H1 (cell line): ENCODE data around the gene CACNA2D1. TPM values are rescaled to one million over a fixed set of nuclear protein-coding genes. Genes with fewer than 3 reads are reported as not detected.

ENCODE experiments used
- CTCF ChIA-PET: fragments of 300-600 bp; sonication (Branson Sonifier 250); formaldehyde crosslinking; loops from one replicate; lab custom pipeline; 2021; ENCODE audit not compliant: partially characterized antibody; lab: Charles Lee
- POLR2A ChIA-PET: fragments of 300-600 bp; sonication (Branson Sonifier 250); formaldehyde crosslinking; loops from one replicate; lab custom pipeline; 2021; ENCODE audit warnings: inconsistent platforms; ENCODE audit not compliant: partially characterized antibody; lab: Charles Lee
- DNase-seq, 2 experiments: peaks; one replicate each; pipeline versions ENCODE4 v3.0.0 to v3.0.0-alpha.2; 2010 to 2022; ENCODE audit warnings: low spot score in 2 of 2, low read depth in 1 of 2, mixed read lengths in 1 of 2
- FAIRE-seq: peaks from 2 replicates; lab custom pipeline; 2011; peaks lifted over from hg19 to GRCh38; lab: Jason Lieb, UNC
- H2AFZ ChIP-seq: 2 replicates; pipeline ENCODE4 v1.8.1; 2012; ENCODE audit warnings: low read length, inconsistent platforms
- H2AK5ac ChIP-seq: 2 replicates; pipeline ENCODE4 v1.6.1; 2013; ENCODE audit warnings: low read depth, low read length
- H2BK120ac ChIP-seq: replicated peaks from 2 replicates; pipeline ENCODE3; 2013; ENCODE audit warnings: low read depth, low read length, inconsistent platforms
- H2BK12ac ChIP-seq: 2 replicates; pipeline ENCODE4 v1.6.1; 2013; ENCODE audit warnings: low read depth, low read length
- H2BK15ac ChIP-seq: 2 replicates; pipeline ENCODE4 v1.6.1; 2013; ENCODE audit warnings: low read length
- H2BK20ac ChIP-seq: 2 replicates; pipeline ENCODE4 v1.6.1; 2013; ENCODE audit warnings: low read length
- H2BK5ac ChIP-seq: 2 replicates; pipeline ENCODE4 v1.6.1; 2013; ENCODE audit warnings: low read depth, low read length
- H3K14ac ChIP-seq: 2 replicates; pipeline ENCODE4 v1.6.1; 2013; ENCODE audit warnings: inconsistent platforms; ENCODE audit not compliant: insufficient read length
- H3K18ac ChIP-seq: 2 replicates; pipeline ENCODE4 v1.6.1; 2013; ENCODE audit warnings: low read length; ENCODE audit errors: extremely low read depth
- H3K23ac ChIP-seq: 2 replicates; pipeline ENCODE4 v1.6.1; 2013; ENCODE audit warnings: inconsistent platforms; ENCODE audit not compliant: insufficient read length
- H3K23me2 ChIP-seq: 2 replicates; pipeline ENCODE4 v1.6.1; 2013; ENCODE audit warnings: low read depth, low read length
- H3K27ac ChIP-seq: 2 replicates; pipeline ENCODE4 v1.6.1; 2011; ENCODE audit warnings: low read depth, low read length, inconsistent platforms
- H3K27me3 ChIP-seq, 4 experiments: replicated peaks in 1 of 4; 1 replicate in 1 of 4; 2 replicates in 3 of 4; pipeline versions ENCODE4 v1.6.1 to v1.8.1; 2011 to 2013; ENCODE audit warnings: low read length in 3 of 4, mild to moderate bottlenecking in 3 of 4, inconsistent platforms in 2 of 4, mixed read lengths in 2 of 4, moderate library complexity in 1 of 4; ENCODE audit not compliant: control insufficient read depth in 3 of 4, insufficient read depth in 3 of 4; ENCODE audit errors: extremely low read depth in 1 of 4
- H3K36me3 ChIP-seq, 4 experiments: 2 replicates each; pipeline versions ENCODE4 v1.6.1 to v1.8.1; 2011 to 2013; ENCODE audit warnings: mild to moderate bottlenecking in 4 of 4, low read length in 3 of 4, moderate library complexity in 2 of 4, control low read depth in 1 of 4, inconsistent platforms in 1 of 4; ENCODE audit not compliant: insufficient read depth in 4 of 4, control insufficient read depth in 2 of 4
- H3K4ac ChIP-seq: replicated peaks from 2 replicates; pipeline ENCODE3; 2013; ENCODE audit warnings: low read length, low read depth, mixed read lengths, inconsistent platforms; ENCODE audit not compliant: insufficient read length
- H3K4me1 ChIP-seq, 4 experiments: replicated peaks in 1 of 4; 1 replicate in 1 of 4; 2 replicates in 3 of 4; pipeline versions ENCODE4 v1.6.1 to v1.8.1; 2011 to 2013; ENCODE audit warnings: low read length in 3 of 4, inconsistent platforms in 2 of 4, mixed read lengths in 1 of 4; ENCODE audit not compliant: insufficient read depth in 4 of 4, control insufficient read depth in 3 of 4
- H3K4me2 ChIP-seq, 2 experiments: 2 replicates each; pipeline versions ENCODE4 v1.6.1 to v1.8.1; 2011 to 2013; ENCODE audit warnings: low read depth in 2 of 2, low read length in 2 of 2, control low read depth in 1 of 2, inconsistent platforms in 1 of 2, mild to moderate bottlenecking in 1 of 2; ENCODE audit not compliant: insufficient read depth in 1 of 2
- H3K4me3 ChIP-seq, 4 experiments: fragments of 200-600, 300-600 bp in 1 of 4; sonication (generic), shearing (Covaris generic), sonication (Bioruptor Twin) in 1 of 4; 2 replicates each; pipeline versions ENCODE4 v1.5.1 to v1.8.1; 2011 to 2016; ENCODE audit warnings: low read length in 4 of 4, low read depth in 3 of 4, control low read depth in 2 of 4, inconsistent platforms in 2 of 4, mild to moderate bottlenecking in 2 of 4, mixed read lengths in 1 of 4, moderate library complexity in 1 of 4; ENCODE audit not compliant: insufficient read depth in 2 of 4; ENCODE audit errors: extremely low read depth in 1 of 4
- H3K56ac ChIP-seq: replicated peaks from 2 replicates; pipeline ENCODE3; 2013; ENCODE audit warnings: low read depth, mild to moderate bottlenecking, mixed read lengths, low read length, inconsistent platforms; ENCODE audit not compliant: insufficient read length
- H3K79me1 ChIP-seq: 2 replicates; pipeline ENCODE4 v1.6.1; 2013; ENCODE audit warnings: low read depth, low read length, control low read depth
- H3K79me2 ChIP-seq, 2 experiments: 2 replicates each; pipeline versions ENCODE4 v1.6.1 to v1.8.1; 2012 to 2013; ENCODE audit warnings: low read length in 2 of 2, mild to moderate bottlenecking in 2 of 2, inconsistent platforms in 1 of 2; ENCODE audit not compliant: insufficient read depth in 2 of 2, control insufficient read depth in 1 of 2
- H3K9ac ChIP-seq, 4 experiments: replicated peaks in 1 of 4; 1 replicate in 1 of 4; 2 replicates in 3 of 4; pipeline versions ENCODE4 v1.6.1 to v1.8.1; 2011 to 2013; ENCODE audit warnings: low read depth in 3 of 4, low read length in 3 of 4, control low read depth in 2 of 4, mild to moderate bottlenecking in 2 of 4, moderate library complexity in 2 of 4, inconsistent platforms in 1 of 4; ENCODE audit errors: extremely low read depth in 1 of 4
- H3K9me3 ChIP-seq, 2 experiments: 2 replicates each; pipeline versions ENCODE4 v1.6.1 to v1.8.1; 2012 to 2013; ENCODE audit warnings: mild to moderate bottlenecking in 2 of 2, moderate library complexity in 2 of 2, control low read depth in 1 of 2, inconsistent platforms in 1 of 2, low read depth in 1 of 2, low read length in 1 of 2, mixed read lengths in 1 of 2; ENCODE audit not compliant: insufficient read depth in 2 of 2
- H4K20me1 ChIP-seq, 2 experiments: replicated peaks in 1 of 2; 2 replicates each; pipeline versions ENCODE3 to v1.8.1; 2011 to 2013; ENCODE audit warnings: inconsistent platforms in 2 of 2, low read length in 2 of 2, mild to moderate bottlenecking in 1 of 2; ENCODE audit not compliant: insufficient read depth in 2 of 2, control insufficient read depth in 1 of 2
- H4K5ac ChIP-seq: 2 replicates; pipeline ENCODE4 v1.6.1; 2013; ENCODE audit warnings: low read length, low read depth, mixed read lengths, inconsistent platforms; ENCODE audit not compliant: insufficient read length
- H4K8ac ChIP-seq: 2 replicates; pipeline ENCODE4 v1.8.0; 2013; ENCODE audit warnings: mild to moderate bottlenecking, moderate library complexity, low read length, inconsistent platforms; ENCODE audit not compliant: insufficient read depth; ENCODE audit errors: extremely low read depth
- H4K91ac ChIP-seq: replicated peaks from 2 replicates; pipeline ENCODE3; 2013; ENCODE audit warnings: low read length, mixed read lengths, inconsistent platforms; ENCODE audit not compliant: insufficient read length
- EGR1 ChIP-seq: IDR thresholded peaks from 2 replicates; pipeline ENCODE4 v1.6.1; 2011; ENCODE audit warnings: low read depth, low read length, borderline replicate concordance
- EP300 ChIP-seq, 2 experiments: IDR thresholded peaks; 1 replicate in 1 of 2; 2 replicates in 1 of 2; pipeline ENCODE4 v1.6.1; 2011 to 2012; ENCODE audit warnings: low read depth in 2 of 2, low read length in 2 of 2, mild to moderate bottlenecking in 2 of 2, borderline replicate concordance in 1 of 2, inconsistent platforms in 1 of 2, moderate library complexity in 1 of 2
- GTF2F1 ChIP-seq: IDR thresholded peaks from 2 replicates; pipeline ENCODE4 v1.6.1; 2012; ENCODE audit warnings: low read depth, low read length, improper control_type of control experiment, borderline replicate concordance
- HDAC6 ChIP-seq: IDR thresholded peaks from one replicate; pipeline ENCODE4 v1.7.1; 2012; ENCODE audit warnings: low read depth, mild to moderate bottlenecking, inconsistent platforms, low read length, moderate library complexity
- KDM4A ChIP-seq: IDR thresholded peaks from one replicate; pipeline ENCODE4 v1.7.1; 2012; ENCODE audit warnings: low read depth, mild to moderate bottlenecking, moderate library complexity, low read length, inconsistent platforms; ENCODE audit not compliant: severe bottlenecking
- MAFK ChIP-seq: IDR thresholded peaks from 2 replicates; pipeline ENCODE4 v1.6.1; 2012; ENCODE audit warnings: low read depth, mild to moderate bottlenecking, improper control_type of control experiment, low read length
- POU5F1 ChIP-seq: IDR thresholded peaks from 2 replicates; pipeline ENCODE4 v1.6.1; 2011; ENCODE audit warnings: low read depth, mild to moderate bottlenecking, low read length, moderate library complexity
- SAP30 ChIP-seq: fragments of 300-600 bp; sonication (generic); IDR thresholded peaks from 2 replicates; pipeline ENCODE4 v1.7.1; 2012; ENCODE audit warnings: low read length, moderate library complexity, mild to moderate bottlenecking, inconsistent platforms; ENCODE audit not compliant: insufficient read depth, insufficient replicate concordance
- SP1 ChIP-seq: IDR thresholded peaks from 2 replicates; pipeline ENCODE4 v1.6.1; 2011; ENCODE audit warnings: low read depth, low read length
- SP4 ChIP-seq: IDR thresholded peaks from 2 replicates; pipeline ENCODE4 v1.6.1; 2012; ENCODE audit warnings: low read length, inconsistent platforms
- TEAD4 ChIP-seq: IDR thresholded peaks from 2 replicates; pipeline ENCODE4 v1.6.1; 2012; ENCODE audit warnings: low read depth, low read length, inconsistent platforms, mixed read lengths
- YY1 ChIP-seq: IDR thresholded peaks from 2 replicates; pipeline ENCODE4 v1.6.1; 2011; ENCODE audit warnings: low read depth, mild to moderate bottlenecking, low read length
- ZNF274 ChIP-seq: IDR thresholded peaks from 2 replicates; pipeline ENCODE4 v1.7.0; 2012; ENCODE audit warnings: low read length, borderline replicate concordance; ENCODE audit errors: extremely low read depth
- polyA plus RNA-seq, 7 experiments: library from polyadenylated mRNA; depleted of rRNA in 3 of 7; stranded (reverse) in 5 of 7; unstranded in 2 of 7; fragments of >200 nt in 5 of 7; fragments of 200-250 nt in 2 of 7; gene quantifications; 1 replicate in 5 of 7; 2 replicates in 1 of 7; 4 replicates in 1 of 7; pipeline versions ENCODE4 v1.2.1 to v1.2.3, GENCODE V29; 2011 to 2013; ENCODE audit warnings: missing spikeins in 2 of 7, mixed read lengths in 2 of 7
- total RNA-seq: library from RNA; stranded (reverse); fragmentation: NEBNext Ultra II Directional; extraction: Animal tissue kit (Norgen Biotek cat#: 25700); gene quantifications from 2 replicates; pipeline ENCODE4 v1.2.1, GENCODE V29; 2021
- TF ChIP-seq, protein P1 (sequence below): IDR thresholded peaks from 2 replicates; pipeline ENCODE4 v1.6.1; 2012; ENCODE audit warnings: inconsistent platforms
- TF ChIP-seq, protein P2 (sequence below): IDR thresholded peaks from 2 replicates; pipeline ENCODE4 v1.6.1; 2011; ENCODE audit warnings: low read length, improper control_type of control experiment

The CACNA2D1 gene
- total and polyA plus RNA-seq, 2 of the 8 experiments (the other 6 are each of a cell fraction or from before 2014, with no cell fraction given): 4.3 to 27.3 TPM

DNA sequence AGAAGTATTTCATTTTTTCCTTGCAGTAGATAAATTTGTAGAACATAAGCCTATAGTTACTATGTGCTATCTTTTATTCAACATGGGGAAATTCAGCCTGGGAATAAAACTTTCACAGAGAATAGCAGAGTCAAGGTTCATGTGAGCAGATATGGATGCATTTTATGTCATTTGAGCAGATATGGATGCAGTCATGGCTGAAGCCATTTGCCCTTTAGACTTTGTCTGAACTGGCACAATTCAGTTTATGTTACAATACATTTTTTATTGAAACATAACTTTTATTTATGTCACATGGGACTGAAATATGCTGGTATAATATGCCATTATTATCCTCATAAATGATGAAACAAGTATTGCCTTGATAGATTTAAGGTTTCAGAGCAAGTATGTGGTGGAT, 231.1 kb downstream of the CACNA2D1 start:
- DNase-seq: no peak
- TF ChIP-seq TEAD4: no peak
- TF ChIP-seq SP4: no peak
- no peak for TF ChIP-seq EGR1
- TF ChIP-seq, protein P1, sequence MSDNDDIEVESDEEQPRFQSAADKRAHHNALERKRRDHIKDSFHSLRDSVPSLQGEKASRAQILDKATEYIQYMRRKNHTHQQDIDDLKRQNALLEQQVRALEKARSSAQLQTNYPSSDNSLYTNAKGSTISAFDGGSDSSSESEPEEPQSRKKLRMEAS: no peak
- TF ChIP-seq GTF2F1: no peak
- TF ChIP-seq EP300 (IDR thresholded peaks at IDR 0.05; ENCODE audit: borderline replicate concordance in 1 of 2, low read depth in 2 of 2, low read length in 2 of 2): no peak
- TF ChIP-seq POU5F1: no peak
- TF ChIP-seq YY1: no peak
- TF ChIP-seq HDAC6: no peak
- TF ChIP-seq SAP30: no peak
- TF ChIP-seq SP1: no peak
- TF ChIP-seq MAFK: no peak
- no peak for TF ChIP-seq KDM4A
- TF ChIP-seq, protein P2, sequence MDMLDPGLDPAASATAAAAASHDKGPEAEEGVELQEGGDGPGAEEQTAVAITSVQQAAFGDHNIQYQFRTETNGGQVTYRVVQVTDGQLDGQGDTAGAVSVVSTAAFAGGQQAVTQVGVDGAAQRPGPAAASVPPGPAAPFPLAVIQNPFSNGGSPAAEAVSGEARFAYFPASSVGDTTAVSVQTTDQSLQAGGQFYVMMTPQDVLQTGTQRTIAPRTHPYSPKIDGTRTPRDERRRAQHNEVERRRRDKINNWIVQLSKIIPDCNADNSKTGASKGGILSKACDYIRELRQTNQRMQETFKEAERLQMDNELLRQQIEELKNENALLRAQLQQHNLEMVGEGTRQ: no peak
- TF ChIP-seq ZNF274: no peak

More for the DNA sequence above, 231.1 kb downstream of the CACNA2D1 start:
- Histone ChIP-seq H3K27ac (no peak overlapping the region), H2AK5ac (no peak overlapping the region), H3K14ac (no peak overlapping the region), H3K27me3 (no peaks in the 10 kb centered on the region), H4K5ac (no peak overlapping the region), H3K4me2 (no peak overlapping the region), H3K79me1 (no peaks in the 10 kb centered on the region), H3K23ac (no peak overlapping the region), H2BK120ac (no peak overlapping the region), H2BK5ac (no peak overlapping the region), H2BK12ac (no peak overlapping the region), H3K56ac (no peak overlapping the region), H2BK15ac (no peak overlapping the region), H3K9ac (no peak overlapping the region), H3K4me3 (no peak overlapping the region), H2AFZ (no peak overlapping the region), H3K9me3 (no peaks in the 10 kb centered on the region), H3K36me3 (no peaks in the 10 kb centered on the region), H3K4ac (no peak overlapping the region), H3K4me1 (no peaks in the 10 kb centered on the region), H4K20me1 (no peaks in the 10 kb centered on the region), H2BK20ac (no peak overlapping the region), H3K79me2 (no peaks in the 10 kb centered on the region), H3K18ac (no peak overlapping the region), H4K91ac (no peak overlapping the region), H4K8ac (no peak overlapping the region), H3K23me2 (no peaks in the 10 kb centered on the region)
- no peak for FAIRE-seq
- ChIA-PET CTCF (interaction anchor here (1.3 kb wide), 1 partner anchor 390 kb away, joined by 3 read pairs; no protein-coding TSS in a partner anchor), POLR2A (no interaction called here)
